CD4-positive, alpha-beta T cell (primary cell): Measurements from ENCODE around the gene ZNF10. TPM values are rescaled to one million over a fixed set of nuclear protein-coding genes. Genes with fewer than 3 reads are reported as not detected.

Source experiments
- ATAC-seq: fragments of 200-7000 bp; cut with Tn5 transposase; one replicate; pipeline ENCODE4 v1.10.0; 2022; ENCODE audit warnings: mild to moderate bottlenecking; ENCODE audit not compliant: poor library complexity
- CTCF ChIA-PET: fragments of 350-600 bp; sonication (Branson Sonifier 250); formaldehyde crosslinking; loops from one replicate; lab custom pipeline; 2021; ENCODE audit warnings: antibody characterized with exemption, inconsistent platforms; lab: Charles Lee
- POLR2A ChIA-PET: fragments of 350-600 bp; sonication (Branson Sonifier 250); formaldehyde crosslinking; loops from one replicate; lab custom pipeline; 2021; ENCODE audit warnings: antibody characterized with exemption, inconsistent platforms; lab: Charles Lee
- DNase-seq, 14 experiments: peaks; one replicate each; pipeline ENCODE4 v3.0.0-alpha.2; 2013 to 2020; ENCODE audit warnings: mixed read lengths in 2 of 14
- H3K27ac ChIP-seq, 2 donors: one replicate each; pipeline versions ENCODE4 v1.5.1 to v1.7.0; 2013; ENCODE audit warnings: low read length in 2 of 2, low read depth in 1 of 2, mild to moderate bottlenecking in 1 of 2
- H3K27me3 ChIP-seq, 2 experiments: 1 replicate in 1 of 2; 2 replicates in 1 of 2; pipeline versions ENCODE4 v1.6.1 to v1.7.0; 2013; ENCODE audit warnings: low read length in 2 of 2, control low read depth in 1 of 2, mild to moderate bottlenecking in 1 of 2, moderate library complexity in 1 of 2; ENCODE audit not compliant: insufficient read depth in 2 of 2, control insufficient read depth in 1 of 2
- H3K36me3 ChIP-seq: one replicate; pipeline ENCODE4 v1.6.1; 2013; ENCODE audit warnings: low read length, control low read depth; ENCODE audit not compliant: insufficient read depth
- H3K4me1 ChIP-seq: one replicate; pipeline ENCODE4 v1.6.1; 2013; ENCODE audit warnings: low read length, control low read depth; ENCODE audit not compliant: insufficient read depth
- H3K4me3 ChIP-seq: one replicate; pipeline ENCODE4 v1.5.1; 2013; ENCODE audit warnings: mild to moderate bottlenecking, low read length, moderate library complexity
- H3K9me3 ChIP-seq, 2 experiments: 1 replicate in 1 of 2; 2 replicates in 1 of 2; pipeline versions ENCODE4 v1.6.1 to v1.7.0; 2013; ENCODE audit warnings: low read length in 2 of 2, mild to moderate bottlenecking in 2 of 2, control low read depth in 1 of 2, moderate library complexity in 1 of 2; ENCODE audit not compliant: control insufficient read depth in 1 of 2, insufficient read depth in 1 of 2
- H3K27ac Mint-ChIP-seq: one replicate; pipeline ENCODE4 v1.8.0; 2020; ENCODE audit warnings: mixed read lengths
- H3K27me3 Mint-ChIP-seq: one replicate; pipeline ENCODE4 v1.8.0; 2021; ENCODE audit warnings: mixed read lengths
- H3K36me3 Mint-ChIP-seq: one replicate; pipeline ENCODE4 v1.8.0; 2021; ENCODE audit warnings: low read depth, mixed read lengths
- H3K4me1 Mint-ChIP-seq: one replicate; pipeline ENCODE4 v1.8.0; 2021; ENCODE audit warnings: low read depth, mixed read lengths
- H3K4me3 Mint-ChIP-seq: one replicate; pipeline ENCODE4 v1.8.0; 2020; ENCODE audit warnings: mild to moderate bottlenecking, mixed read lengths
- H3K9me3 Mint-ChIP-seq: one replicate; pipeline ENCODE4 v1.8.0; 2020; ENCODE audit warnings: mixed read lengths
- intact Hi-C, 2 experiments: fragments of 100-400 bp; cut with DNase I in 1 of 2; cut with micrococcal nuclease in 1 of 2; formaldehyde crosslinking; loops; one replicate each; pipeline versions ENCODE4 v1.15.1 to v1.9.0; 2023 to 2025; cut with DNase I, micrococcal nuclease
- total RNA-seq, 174 experiments: library from RNA in 2 of 174; stranded (reverse) in 2 of 174; gene quantifications; one replicate each; pipeline ENCODE4 v1.2.3 and lab custom pipeline; 2021 to 2026
- TF ChIP-seq, protein P1 (sequence below): fragments of 200-600 bp; IDR thresholded peaks from one replicate; pipeline ENCODE4 v1.8.0; 2022; ENCODE audit warnings: antibody characterized with exemption, mild to moderate bottlenecking

The ZNF10 gene
- total RNA-seq, 2 experiments from 2014 or later, result 43.3 to 47.8 TPM

DNA sequence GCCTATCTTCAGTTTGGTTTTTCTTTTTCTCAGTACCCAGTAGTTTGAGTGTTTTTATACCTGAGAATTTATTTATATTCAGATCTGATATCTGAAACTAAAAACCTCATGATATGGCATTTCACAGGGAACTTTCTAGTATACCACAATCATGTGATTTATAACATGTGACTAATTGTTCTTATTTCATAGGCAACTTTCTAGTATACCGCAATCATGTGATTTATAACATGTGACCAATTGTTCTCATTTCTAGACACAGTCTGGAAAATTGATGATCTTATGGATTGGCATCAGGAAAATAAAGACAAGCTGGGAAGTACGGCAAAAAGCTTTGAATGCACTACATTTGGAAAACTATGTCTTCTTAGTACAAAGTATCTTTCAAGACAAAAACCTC lies 71.5 kb downstream of the ZNF10 start:
- DNase-seq (no peak), ATAC-seq (no peak)
- Mint-ChIP-seq H3K27ac (no peak overlapping the region), H3K9me3 (peaks cover 11% of the 10 kb centered on the region), H3K27me3 (no peaks in the 10 kb centered on the region), H3K4me3 (no peak overlapping the region), H3K36me3 (peaks cover 79% of the 10 kb centered on the region), H3K4me1 (no peaks in the 10 kb centered on the region)
- Histone ChIP-seq H3K4me1 (no peaks in the 10 kb centered on the region), H3K4me3 (no peak overlapping the region), H3K27me3 (no peaks in the 10 kb centered on the region), H3K27ac (no peak overlapping the region), H3K36me3 (peaks cover 27% of the 10 kb centered on the region), H3K9me3 (peaks cover 18 to 66% of the 10 kb centered on the region in 2 experiments)
- CTCF ChIA-PET, result no interaction called here
- POLR2A ChIA-PET, result no interaction called here
- intact Hi-C loops, result no loop called here
- TF ChIP-seq, protein P1, sequence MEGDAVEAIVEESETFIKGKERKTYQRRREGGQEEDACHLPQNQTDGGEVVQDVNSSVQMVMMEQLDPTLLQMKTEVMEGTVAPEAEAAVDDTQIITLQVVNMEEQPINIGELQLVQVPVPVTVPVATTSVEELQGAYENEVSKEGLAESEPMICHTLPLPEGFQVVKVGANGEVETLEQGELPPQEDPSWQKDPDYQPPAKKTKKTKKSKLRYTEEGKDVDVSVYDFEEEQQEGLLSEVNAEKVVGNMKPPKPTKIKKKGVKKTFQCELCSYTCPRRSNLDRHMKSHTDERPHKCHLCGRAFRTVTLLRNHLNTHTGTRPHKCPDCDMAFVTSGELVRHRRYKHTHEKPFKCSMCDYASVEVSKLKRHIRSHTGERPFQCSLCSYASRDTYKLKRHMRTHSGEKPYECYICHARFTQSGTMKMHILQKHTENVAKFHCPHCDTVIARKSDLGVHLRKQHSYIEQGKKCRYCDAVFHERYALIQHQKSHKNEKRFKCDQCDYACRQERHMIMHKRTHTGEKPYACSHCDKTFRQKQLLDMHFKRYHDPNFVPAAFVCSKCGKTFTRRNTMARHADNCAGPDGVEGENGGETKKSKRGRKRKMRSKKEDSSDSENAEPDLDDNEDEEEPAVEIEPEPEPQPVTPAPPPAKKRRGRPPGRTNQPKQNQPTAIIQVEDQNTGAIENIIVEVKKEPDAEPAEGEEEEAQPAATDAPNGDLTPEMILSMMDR, result no peak

DNA sequence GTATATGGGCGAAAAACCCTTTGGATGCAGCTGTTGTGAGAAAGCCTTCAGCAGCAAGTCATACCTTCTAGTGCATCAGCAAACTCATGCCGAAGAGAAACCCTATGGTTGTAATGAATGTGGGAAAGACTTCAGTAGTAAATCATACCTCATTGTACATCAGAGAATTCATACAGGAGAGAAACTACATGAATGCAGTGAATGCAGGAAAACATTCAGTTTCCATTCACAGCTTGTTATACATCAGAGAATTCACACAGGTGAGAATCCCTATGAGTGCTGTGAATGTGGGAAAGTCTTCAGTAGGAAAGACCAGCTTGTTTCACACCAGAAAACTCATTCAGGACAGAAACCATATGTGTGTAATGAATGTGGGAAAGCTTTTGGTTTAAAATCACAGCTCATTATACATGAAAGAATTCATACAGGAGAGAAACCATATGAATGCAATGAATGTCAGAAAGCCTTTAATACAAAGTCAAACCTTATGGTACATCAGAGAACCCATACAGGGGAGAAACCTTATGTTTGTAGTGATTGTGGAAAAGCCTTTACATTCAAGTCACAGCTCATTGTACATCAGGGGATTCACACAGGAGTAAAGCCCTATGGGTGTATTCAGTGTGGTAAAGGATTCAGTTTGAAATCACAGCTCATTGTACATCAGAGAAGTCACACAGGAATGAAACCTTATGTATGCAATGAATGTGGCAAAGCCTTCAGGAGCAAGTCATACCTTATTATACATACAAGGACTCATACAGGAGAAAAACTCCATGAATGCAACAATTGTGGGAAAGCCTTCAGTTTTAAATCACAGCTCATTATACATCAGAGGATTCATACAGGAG lies 72.3 kb downstream of the ZNF10 start:
- TF ChIP-seq, protein P1, result no peak

DNA sequence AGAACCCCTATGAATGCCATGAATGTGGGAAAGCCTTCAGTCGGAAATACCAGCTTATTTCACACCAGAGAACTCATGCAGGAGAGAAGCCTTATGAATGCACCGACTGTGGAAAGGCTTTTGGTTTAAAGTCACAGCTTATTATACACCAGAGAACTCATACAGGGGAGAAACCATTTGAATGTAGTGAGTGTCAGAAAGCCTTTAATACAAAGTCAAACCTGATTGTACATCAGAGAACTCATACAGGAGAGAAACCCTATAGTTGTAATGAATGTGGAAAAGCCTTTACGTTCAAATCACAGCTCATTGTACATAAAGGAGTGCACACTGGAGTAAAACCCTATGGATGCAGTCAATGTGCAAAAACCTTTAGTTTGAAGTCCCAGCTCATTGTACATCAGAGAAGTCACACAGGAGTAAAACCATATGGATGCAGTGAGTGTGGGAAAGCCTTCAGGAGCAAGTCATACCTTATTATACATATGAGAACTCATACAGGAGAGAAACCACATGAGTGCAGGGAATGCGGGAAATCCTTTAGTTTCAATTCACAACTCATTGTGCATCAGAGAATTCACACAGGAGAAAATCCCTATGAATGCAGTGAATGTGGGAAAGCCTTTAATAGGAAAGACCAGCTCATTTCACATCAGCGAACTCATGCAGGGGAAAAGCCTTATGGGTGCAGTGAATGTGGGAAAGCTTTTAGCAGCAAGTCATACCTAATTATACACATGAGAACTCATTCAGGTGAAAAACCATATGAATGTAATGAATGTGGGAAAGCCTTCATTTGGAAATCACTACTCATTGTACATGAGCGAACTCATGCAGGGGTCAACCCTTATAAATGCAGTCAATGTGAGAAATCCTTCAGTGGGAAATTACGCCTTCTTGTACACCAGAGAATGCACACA lies 73.2 kb downstream of the ZNF10 start:
- POLR2A ChIA-PET, result interaction anchor here (0.7 kb wide), 1 partner anchor 217 kb away, joined by 3 read pairs; the partner anchor contains the start of gene ZNF26
- CTCF ChIA-PET, result no interaction called here
- H3K27ac ChIP-seq, result no peak overlapping the region
- TF ChIP-seq, protein P1, result no peak
- H3K4me3 ChIP-seq, result no peak overlapping the region
- H3K27me3 ChIP-seq, result no peaks in the 10 kb centered on the region
- peaks cover 11% of the 10 kb centered on the region for H3K9me3 Mint-ChIP-seq
- no peaks in the 10 kb centered on the region for H3K4me1 Mint-ChIP-seq
- H3K9me3 ChIP-seq, result peaks cover 32 to 83% of the 10 kb centered on the region in 2 experiments
- DNase-seq (peak in 1 of 14 experiments; percentile 3), ATAC-seq (no peak)
- H3K27ac Mint-ChIP-seq, result no peak overlapping the region
- H3K36me3 Mint-ChIP-seq, result peaks cover 84% of the 10 kb centered on the region
- H3K27me3 Mint-ChIP-seq, result no peaks in the 10 kb centered on the region
- H3K4me3 Mint-ChIP-seq, result no peak overlapping the region
- intact Hi-C loops, result no loop called here
- no peaks in the 10 kb centered on the region for H3K4me1 ChIP-seq
- peaks cover 27% of the 10 kb centered on the region for H3K36me3 ChIP-seq

More for the DNA sequence above, 72.3 kb downstream of the ZNF10 start:
- Histone ChIP-seq H3K27me3 (no peaks in the 10 kb centered on the region), H3K27ac (no peak overlapping the region), H3K36me3 (peaks cover 27% of the 10 kb centered on the region), H3K4me3 (no peak overlapping the region), H3K4me1 (no peaks in the 10 kb centered on the region), H3K9me3 (peaks cover 23 to 74% of the 10 kb centered on the region in 2 experiments)
- peak overlapping the region; percentile 14 for H3K27ac Mint-ChIP-seq
- CTCF ChIA-PET, result no interaction called here
- H3K27me3 Mint-ChIP-seq, result no peaks in the 10 kb centered on the region
- peaks cover 81% of the 10 kb centered on the region for H3K36me3 Mint-ChIP-seq
- H3K4me3 Mint-ChIP-seq, result no peak overlapping the region
- H3K4me1 Mint-ChIP-seq, result no peaks in the 10 kb centered on the region
- POLR2A ChIA-PET, result interaction anchor here (0.7 kb wide), 1 partner anchor 216 kb away, joined by 3 read pairs; the partner anchor contains the start of gene ZNF26
- intact Hi-C loops, result no loop called here
- ATAC-seq (no peak), DNase-seq (no peak)
- H3K9me3 Mint-ChIP-seq, result peaks cover 11% of the 10 kb centered on the region
